NCI-H1436 treated with DMSO at 0.1 percent for 48 hours (cell line): ENCODE data around the gene ZKSCAN1.

Experiments
- DNase-seq: peaks from one replicate; lab custom pipeline; 2025; lab: John Stamatoyannopoulos, UW

ZKSCAN1 gene

GRCh38 chr7:100081535-100082102, 66.2 kb downstream of the ZKSCAN1 start, which contains the start of gene ZNF3:
ZNF3 (minus strand) TSS chr7:100081723; CDS start chr7:100077357, 4,366 bp downstream.
- DNase-seq: peak; percentile 80

GRCh38 chr7:100082978-100083377, 67.6 kb downstream of the ZKSCAN1 start:
- DNase-seq: no peak

DNA sequence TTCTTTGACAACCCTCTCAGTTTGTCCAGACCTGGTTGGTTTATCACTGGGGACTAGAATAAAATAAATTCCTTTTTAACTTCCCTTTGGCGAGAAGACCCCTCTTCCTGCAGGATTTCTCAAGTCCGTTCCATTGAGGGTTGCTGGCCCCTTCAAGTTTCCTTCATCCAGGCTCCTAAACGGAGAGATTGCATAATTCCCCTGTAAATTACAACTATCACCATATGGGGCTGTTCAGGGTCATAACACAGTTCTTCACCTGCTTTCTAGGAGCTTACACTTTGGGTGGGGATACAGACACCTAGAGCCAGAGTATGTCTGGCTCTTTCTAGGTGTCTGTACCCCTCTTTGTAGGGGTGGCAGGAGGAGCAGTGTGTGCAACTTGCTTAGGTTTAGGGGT, 70.1 kb downstream of the ZKSCAN1 start:
- no peak for DNase-seq

DNA sequence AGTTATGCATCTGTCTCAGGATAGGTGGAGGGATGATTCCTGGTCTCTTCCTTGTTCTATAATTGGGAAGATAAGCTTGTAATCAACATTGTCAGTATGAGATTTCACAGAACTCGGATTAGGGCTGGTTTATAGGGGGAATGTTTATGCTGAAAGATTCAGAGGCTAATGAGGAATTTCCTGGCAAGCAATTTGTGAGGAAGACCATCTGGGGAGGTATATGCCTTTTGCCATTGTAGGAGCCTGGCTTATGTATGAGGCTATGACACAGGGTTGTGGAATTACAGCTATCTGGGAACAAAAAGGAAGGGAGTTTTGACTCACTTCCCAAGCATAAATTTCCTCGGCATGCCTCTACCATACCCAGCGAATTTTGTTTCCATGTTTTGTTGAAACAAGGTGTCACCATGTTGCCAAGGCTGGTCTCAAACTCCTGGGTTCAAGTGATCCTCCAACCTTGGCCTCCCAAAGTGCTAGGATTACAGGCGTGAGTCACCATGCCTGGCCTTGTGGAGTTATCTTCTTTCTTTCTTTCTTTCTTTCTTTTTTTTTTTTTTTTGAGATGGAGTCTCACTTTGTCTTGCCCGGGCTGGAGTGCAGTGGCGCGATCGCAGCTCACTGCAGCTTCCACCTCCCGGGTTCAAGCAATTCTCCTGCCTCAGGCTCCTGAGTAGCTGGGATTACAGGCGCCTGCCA, 71.8 kb downstream of the ZKSCAN1 start:
- DNase-seq: no peak

DNA sequence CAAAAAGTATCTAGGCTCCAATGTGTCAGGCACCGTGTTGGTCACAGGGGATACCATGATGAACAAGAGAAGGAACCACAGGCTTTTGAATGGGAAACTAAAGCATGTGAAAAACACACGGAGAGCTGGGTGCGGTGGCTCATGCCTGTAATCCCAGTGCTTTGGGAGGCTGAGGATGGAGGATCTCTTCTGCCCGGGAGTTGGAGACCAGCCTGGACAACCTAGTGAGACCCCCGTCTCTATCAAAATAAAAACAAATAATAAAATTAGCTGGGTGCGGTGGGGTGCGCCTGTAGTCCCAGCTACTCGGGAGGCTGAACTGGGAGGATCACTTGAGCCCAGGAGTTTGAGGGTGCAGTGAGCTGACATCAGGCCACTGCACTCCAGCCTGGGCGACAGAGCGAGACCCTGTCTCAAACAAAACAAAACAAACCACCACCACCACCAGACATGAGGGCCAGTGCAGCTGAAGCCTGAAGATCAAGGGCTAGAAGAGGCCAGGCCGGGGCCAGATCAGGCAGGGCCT, 72.8 kb downstream of the ZKSCAN1 start:
- no peak for DNase-seq

DNA sequence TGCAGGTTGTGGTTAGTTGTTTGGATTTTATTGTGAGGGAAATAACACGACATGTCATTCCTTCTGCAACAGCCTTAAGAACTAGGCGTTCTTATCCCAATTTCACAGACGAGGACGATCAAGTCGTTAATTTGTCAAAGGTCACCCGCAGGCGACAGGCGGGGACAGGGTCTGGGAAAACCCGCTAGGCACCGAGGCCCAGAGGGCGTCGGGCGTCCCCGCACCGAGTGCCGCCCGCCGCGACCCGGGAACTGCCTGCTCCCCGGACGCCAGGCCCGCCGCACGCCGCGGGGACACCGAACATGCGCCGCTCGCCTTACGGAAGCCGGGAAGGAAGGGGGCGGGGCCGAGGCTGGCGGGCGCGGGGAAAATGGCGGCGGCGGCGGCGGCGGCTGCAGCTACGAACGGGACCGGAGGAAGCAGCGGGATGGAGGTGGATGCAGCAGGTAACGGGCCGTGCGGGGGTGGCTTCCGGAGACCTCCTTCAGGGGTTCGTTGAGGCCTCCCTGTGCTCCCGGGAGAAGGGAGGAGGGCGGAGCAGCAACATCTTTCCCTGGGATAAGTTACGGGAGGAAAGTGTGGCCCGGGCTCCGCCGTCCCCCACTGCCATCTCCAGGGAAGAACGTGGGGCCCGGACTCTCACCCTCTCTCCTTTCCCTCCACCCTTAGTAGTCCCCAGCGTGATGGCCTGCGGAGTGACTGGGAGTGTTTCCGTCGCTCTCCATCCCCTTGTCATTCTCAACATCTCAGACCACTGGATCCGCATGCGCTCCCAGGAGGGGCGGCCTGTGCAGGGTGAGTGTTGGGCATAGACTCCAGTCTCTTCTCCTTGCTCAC, 73.4 kb downstream of the ZKSCAN1 start, which contains the start of gene COPS6:
Gene COPS6 (plus strand): TSS at position 349 of the 837 bp plus-strand sequence. CDS start 22 bp downstream, at position 371.
- no peak for DNase-seq

GRCh38 chr7:100089458-100090196, 74.2 kb downstream of the ZKSCAN1 start:
- no peak for DNase-seq

GRCh38 chr7:100090527-100091410, 75.4 kb downstream of the ZKSCAN1 start:
- DNase-seq: no peak
